MCF 10A (cell line): ENCODE results near the gene TMOD1. TPM values are rescaled to one million over a fixed set of nuclear protein-coding genes. Genes with fewer than 3 reads are reported as not detected.

ENCODE experiments used
- BruUV-seq: library from RNA; stranded (reverse); fragments of 400-500 nt; replicated peaks from 2 replicates; lab custom pipeline; 2021; lab: Mats Ljungman, UMichigan
- CTCF ChIA-PET: fragments of 300-600 bp; sonication (Branson Sonifier 250); formaldehyde crosslinking; extraction: SDS; loops from one replicate; lab custom pipeline; 2021; ENCODE audit warnings: antibody characterized with exemption, inconsistent platforms; lab: Yijun Ruan, JAX
- POLR2A ChIA-PET: fragments of 300-600, 350-650 bp; sonication (Branson Sonifier 250); formaldehyde crosslinking; extraction: SDS; loops from one replicate; lab custom pipeline; 2020; ENCODE audit warnings: antibody characterized with exemption, inconsistent platforms; lab: Yijun Ruan, JAX
- DNase-seq: peaks from one replicate; pipeline ENCODE4 v3.0.0-alpha.2; 2018; ENCODE audit not compliant: unreplicated experiment
- H3K27ac Mint-ChIP-seq: one replicate; pipeline ENCODE4 v1.8.0; 2022; ENCODE audit warnings: mild to moderate bottlenecking, low read depth, mixed read lengths; ENCODE audit not compliant: unreplicated experiment
- H3K27me3 Mint-ChIP-seq: one replicate; pipeline ENCODE4 v1.8.0; 2022; ENCODE audit warnings: mixed read lengths; ENCODE audit not compliant: insufficient read depth, unreplicated experiment
- H3K36me3 Mint-ChIP-seq: one replicate; pipeline ENCODE4 v1.8.0; 2022; ENCODE audit warnings: mild to moderate bottlenecking, moderate library complexity, mixed read lengths; ENCODE audit not compliant: insufficient read depth, unreplicated experiment
- H3K4me1 Mint-ChIP-seq: one replicate; pipeline ENCODE4 v1.8.0; 2022; ENCODE audit warnings: mixed read lengths; ENCODE audit not compliant: insufficient read depth, unreplicated experiment
- H3K4me3 Mint-ChIP-seq: one replicate; pipeline ENCODE4 v1.8.0; 2022; ENCODE audit warnings: mild to moderate bottlenecking, moderate library complexity, mixed read lengths; ENCODE audit not compliant: unreplicated experiment
- H3K9me3 Mint-ChIP-seq: one replicate; pipeline ENCODE4 v1.8.0; 2022; ENCODE audit warnings: mixed read lengths; ENCODE audit not compliant: unreplicated experiment
- CTCF ChIP-seq: fragments of 200-600 bp; IDR thresholded peaks from one replicate; pipeline ENCODE4 v1.8.0; 2022; ENCODE audit warnings: antibody characterized with exemption, mild to moderate bottlenecking; ENCODE audit not compliant: unreplicated experiment
- intact Hi-C: fragments of 100-400 bp; cut with micrococcal nuclease; formaldehyde crosslinking; loops from 2 replicates; pipeline ENCODE4 v1.14.1; 2022
- total RNA-seq: library from RNA; stranded (reverse); gene quantifications from 2 replicates; pipeline ENCODE4 v1.2.3, GENCODE V29; 2022

TMOD1 gene
- total RNA-seq, 1 experiment from 2014 or later, result 0.26 TPM

GRCh38 chr9:97545486-97545885 lies 44.0 kb downstream of the TMOD1 start:
- no peak overlapping the region for H3K27ac Mint-ChIP-seq
- POLR2A ChIA-PET, result no interaction called here
- no peak for DNase-seq
- no peaks in the 10 kb centered on the region for H3K27me3 Mint-ChIP-seq
- CTCF ChIA-PET, result interaction anchor here (1.0 kb wide), 1 partner anchor 20 kb away, joined by 3 read pairs; no protein-coding TSS in a partner anchor
- no peaks in the 10 kb centered on the region for H3K9me3 Mint-ChIP-seq
- H3K36me3 Mint-ChIP-seq, result no peaks in the 10 kb centered on the region
- no peak overlapping the region for H3K4me3 Mint-ChIP-seq
- intact Hi-C loops, result no loop called here
- no peaks in the 10 kb centered on the region for H3K4me1 Mint-ChIP-seq
- BruUV-seq, result no TSS peak
- TF ChIP-seq CTCF, result no peak

GRCh38 chr9:97547098-97547829 lies 45.8 kb downstream of the TMOD1 start:
- H3K9me3 Mint-ChIP-seq, result no peaks in the 10 kb centered on the region
- no peak overlapping the region for H3K27ac Mint-ChIP-seq
- intact Hi-C loops, result no loop called here
- H3K4me3 Mint-ChIP-seq, result no peak overlapping the region
- ChIA-PET POLR2A (interaction anchor here (1.7 kb wide), 1 partner anchor 12 kb away, joined by 3 read pairs; no protein-coding TSS in a partner anchor), CTCF (interaction anchor here (0.6 to 1.0 kb wide), 2 partner anchors 49 to 62 kb away, joined by 3 to 5 read pairs; no protein-coding TSS in a partner anchor)
- peaks cover 5% of the 10 kb centered on the region for H3K27me3 Mint-ChIP-seq
- no peaks in the 10 kb centered on the region for H3K36me3 Mint-ChIP-seq
- no peak for TF ChIP-seq CTCF
- DNase-seq, result no peak
- BruUV-seq, result no TSS peak
- H3K4me1 Mint-ChIP-seq, result no peaks in the 10 kb centered on the region

- no peaks in the 10 kb centered on the region for H3K4me1 Mint-ChIP-seq
- no peaks in the 10 kb centered on the region for H3K9me3 Mint-ChIP-seq
- peaks cover 11% of the 10 kb centered on the region for H3K27me3 Mint-ChIP-seq
- no peak for DNase-seq
- CTCF ChIA-PET, result interaction anchor here (0.5 to 1.1 kb wide), 4 partner anchors 7 to 716 kb away, joined by 3 read pairs; no protein-coding TSS in a partner anchor
- no peaks in the 10 kb centered on the region for H3K36me3 Mint-ChIP-seq
- intact Hi-C loops, result no loop called here
- H3K4me3 Mint-ChIP-seq, result no peak overlapping the region
- no peak for TF ChIP-seq CTCF
- BruUV-seq, result no TSS peak
- no peak overlapping the region for H3K27ac Mint-ChIP-seq
- POLR2A ChIA-PET, result interaction anchor here (1.7 kb wide), 1 partner anchor 11 kb away, joined by 3 read pairs; no protein-coding TSS in a partner anchor
Measured at GRCh38 chr9:97548379-97548778, 46.9 kb downstream of the TMOD1 start.

GRCh38 chr9:97548819-97549540 lies 47.5 kb downstream of the TMOD1 start:
- H3K4me3 Mint-ChIP-seq, result no peak overlapping the region
- H3K36me3 Mint-ChIP-seq, result no peaks in the 10 kb centered on the region
- no peaks in the 10 kb centered on the region for H3K9me3 Mint-ChIP-seq
- no peak for TF ChIP-seq CTCF
- ChIA-PET POLR2A (interaction anchor here (1.7 kb wide), 1 partner anchor 10 kb away, joined by 3 read pairs; no protein-coding TSS in a partner anchor), CTCF (interaction anchor here (0.5 to 1.1 kb wide), 4 partner anchors 8 to 884 kb away, joined by 3 read pairs; no protein-coding TSS in a partner anchor)
- no peak overlapping the region for H3K27ac Mint-ChIP-seq
- H3K27me3 Mint-ChIP-seq, result peaks cover 17% of the 10 kb centered on the region
- no TSS peak for BruUV-seq
- intact Hi-C loops, result no loop called here
- no peaks in the 10 kb centered on the region for H3K4me1 Mint-ChIP-seq
- no peak for DNase-seq
